ENCODE results near the gene ERGIC1.

DNA sequence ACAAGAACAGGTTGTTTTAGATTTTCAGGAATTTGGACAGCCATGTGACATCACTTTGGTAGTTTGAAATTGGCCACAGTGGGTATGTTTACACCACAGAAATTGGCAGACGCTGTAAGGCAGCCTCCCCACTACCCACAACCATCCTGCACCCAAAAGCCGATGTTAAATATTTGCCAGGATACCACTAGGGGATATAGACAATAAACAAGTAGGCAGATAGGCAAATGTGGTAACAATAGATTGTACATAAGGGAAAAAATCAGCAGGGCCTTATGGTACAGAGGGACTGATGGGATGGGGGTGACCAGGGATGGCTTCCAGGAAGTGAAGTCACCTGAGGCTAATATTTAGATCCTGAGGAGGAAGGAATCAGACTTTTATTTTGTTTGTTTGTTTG, 31.9 kb upstream of the ERGIC1 start:
- TF ChIP-seq RAD21 (IDR thresholded peaks at IDR 0.05; ENCODE audit: insufficient read depth, low read depth, low read length) (no peak), MXI1 (IDR thresholded peaks at IDR 0.05; ENCODE audit: low read depth, low read length) (no peak), ZZZ3 (IDR thresholded peaks at IDR 0.05; ENCODE audit: control insufficient read depth, insufficient read length, low read depth) (no peak), NBN (IDR thresholded peaks at IDR 0.05) (no peak)
- TF ChIP-seq, protein P1, sequence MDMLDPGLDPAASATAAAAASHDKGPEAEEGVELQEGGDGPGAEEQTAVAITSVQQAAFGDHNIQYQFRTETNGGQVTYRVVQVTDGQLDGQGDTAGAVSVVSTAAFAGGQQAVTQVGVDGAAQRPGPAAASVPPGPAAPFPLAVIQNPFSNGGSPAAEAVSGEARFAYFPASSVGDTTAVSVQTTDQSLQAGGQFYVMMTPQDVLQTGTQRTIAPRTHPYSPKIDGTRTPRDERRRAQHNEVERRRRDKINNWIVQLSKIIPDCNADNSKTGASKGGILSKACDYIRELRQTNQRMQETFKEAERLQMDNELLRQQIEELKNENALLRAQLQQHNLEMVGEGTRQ (IDR thresholded peaks at IDR 0.05; ENCODE audit: borderline replicate concordance, low read depth, low read length), result no peak
